GM12872 (cell line): ENCODE data around the gene NOA1.

Experiments used
- TF ChIP-seq, protein P1 (sequence below): IDR thresholded peaks from 3 replicates; pipeline ENCODE4 v1.5.1; 2011; ENCODE audit warnings: low read depth, mild to moderate bottlenecking, low read length, moderate library complexity; ENCODE audit not compliant: insufficient read depth

Gene NOA1

GRCh38 chr4:56977321-56978012 lies at the start of gene NOA1:
TSS of gene NOA1 (minus strand) at chr4:56977606. CDS start at chr4:56977585, 21 bp downstream.
- TF ChIP-seq, protein P1, sequence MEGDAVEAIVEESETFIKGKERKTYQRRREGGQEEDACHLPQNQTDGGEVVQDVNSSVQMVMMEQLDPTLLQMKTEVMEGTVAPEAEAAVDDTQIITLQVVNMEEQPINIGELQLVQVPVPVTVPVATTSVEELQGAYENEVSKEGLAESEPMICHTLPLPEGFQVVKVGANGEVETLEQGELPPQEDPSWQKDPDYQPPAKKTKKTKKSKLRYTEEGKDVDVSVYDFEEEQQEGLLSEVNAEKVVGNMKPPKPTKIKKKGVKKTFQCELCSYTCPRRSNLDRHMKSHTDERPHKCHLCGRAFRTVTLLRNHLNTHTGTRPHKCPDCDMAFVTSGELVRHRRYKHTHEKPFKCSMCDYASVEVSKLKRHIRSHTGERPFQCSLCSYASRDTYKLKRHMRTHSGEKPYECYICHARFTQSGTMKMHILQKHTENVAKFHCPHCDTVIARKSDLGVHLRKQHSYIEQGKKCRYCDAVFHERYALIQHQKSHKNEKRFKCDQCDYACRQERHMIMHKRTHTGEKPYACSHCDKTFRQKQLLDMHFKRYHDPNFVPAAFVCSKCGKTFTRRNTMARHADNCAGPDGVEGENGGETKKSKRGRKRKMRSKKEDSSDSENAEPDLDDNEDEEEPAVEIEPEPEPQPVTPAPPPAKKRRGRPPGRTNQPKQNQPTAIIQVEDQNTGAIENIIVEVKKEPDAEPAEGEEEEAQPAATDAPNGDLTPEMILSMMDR: no peak

- TF ChIP-seq, protein P1: no peak
Measured at GRCh38 chr4:57023104-57023503, 45.7 kb upstream of the NOA1 start.

- TF ChIP-seq, protein P1: no peak
Measured at GRCh38 chr4:57020467-57021101, 43.2 kb upstream of the NOA1 start.

DNA sequence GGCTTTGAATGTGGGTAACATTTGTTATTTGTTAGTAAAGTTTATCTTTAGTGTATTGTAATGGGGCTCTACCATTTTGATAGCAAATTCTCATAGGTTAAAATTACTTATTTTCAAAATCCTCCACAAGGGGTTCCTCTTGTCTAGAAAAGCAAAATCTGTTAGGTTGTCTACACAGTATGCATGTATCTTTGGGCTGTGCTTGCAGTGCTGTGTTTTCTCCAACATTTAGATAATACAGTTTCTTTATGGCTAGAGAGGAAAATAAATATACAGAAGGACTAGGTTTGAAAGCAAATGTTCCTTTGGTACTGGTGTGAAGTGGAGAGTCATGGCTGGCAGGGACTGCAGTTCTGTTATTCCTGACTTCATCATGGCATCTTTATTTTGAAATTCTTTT lies 41.6 kb upstream of the NOA1 start:
- TF ChIP-seq, protein P1: no peak

DNA sequence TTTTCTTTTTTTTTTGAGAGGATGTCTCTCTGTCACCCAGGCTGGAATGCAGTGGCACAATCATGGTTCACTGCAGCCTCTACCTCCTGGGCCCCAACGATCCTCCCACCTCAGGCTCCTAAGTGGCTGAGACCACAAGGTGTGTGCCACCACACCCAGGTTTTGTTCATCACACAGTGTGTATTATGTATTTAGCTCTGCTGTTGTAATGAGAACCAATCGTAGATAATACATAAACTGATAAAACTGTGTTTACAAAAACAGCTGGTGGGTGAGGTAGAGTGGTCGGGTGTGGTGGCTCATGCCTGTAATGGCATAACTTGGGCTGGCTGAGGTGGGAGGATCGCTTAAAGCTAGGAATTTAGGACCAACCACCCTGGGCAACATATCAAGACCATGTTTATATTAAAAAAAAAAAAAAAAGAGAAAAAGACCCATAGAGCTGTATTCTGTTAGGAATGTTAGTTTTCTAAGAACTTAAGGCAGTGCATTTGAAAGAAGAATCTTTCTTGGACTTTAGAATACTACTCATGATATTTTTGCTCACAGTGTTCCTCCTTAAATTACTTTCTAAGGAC lies 36.2 kb upstream of the NOA1 start:
- TF ChIP-seq, protein P1: no peak

GRCh38 chr4:56999751-57000150 lies 22.3 kb upstream of the NOA1 start:
- TF ChIP-seq, protein P1: no peak

- TF ChIP-seq, protein P1: no peak
Measured at GRCh38 chr4:56995525-56995924, 18.1 kb upstream of the NOA1 start.
